GM12872 (cell line): ENCODE results near the gene DUSP6.

Experiments
- CTCF ChIP-seq: IDR thresholded peaks from 3 replicates; pipeline ENCODE4 v1.5.1; 2011; ENCODE audit warnings: low read depth, mild to moderate bottlenecking, low read length, moderate library complexity; ENCODE audit not compliant: insufficient read depth

The DUSP6 gene

GRCh38 chr12:89349814-89350213 is 2.5 kb downstream of the DUSP6 start:
- no peak for TF ChIP-seq CTCF

- no peak for TF ChIP-seq CTCF
Observed at GRCh38 chr12:89348894-89349699, 3.2 kb downstream of the DUSP6 start.

GRCh38 chr12:89347325-89347829 is 4.9 kb downstream of the DUSP6 start:
- no peak for TF ChIP-seq CTCF

GRCh38 chr12:89346741-89347324 is 5.5 kb downstream of the DUSP6 start:
- TF ChIP-seq CTCF, result no peak

GRCh38 chr12:89345830-89346740 is 6.2 kb downstream of the DUSP6 start:
- no peak for TF ChIP-seq CTCF

GRCh38 chr12:89345376-89345775 is 6.9 kb downstream of the DUSP6 start:
- TF ChIP-seq CTCF, result no peak

- TF ChIP-seq CTCF, result no peak
Observed at GRCh38 chr12:89344862-89345202, 7.5 kb downstream of the DUSP6 start.
